GM12864 (cell line): ENCODE measurements around the gene GALNT9.

Experiments used
- DNase-seq: peaks from one replicate; pipeline ENCODE4 v3.0.0-alpha.2; 2011; ENCODE audit warnings: low read depth
- H3K4me3 ChIP-seq: 2 replicates; pipeline ENCODE4 v1.5.1; 2011; ENCODE audit warnings: mild to moderate bottlenecking, low read depth, low read length, control low read depth
- TF ChIP-seq, protein P1 (sequence below): IDR thresholded peaks from 2 replicates; pipeline ENCODE4 v1.5.1; 2011; ENCODE audit warnings: low read depth, mild to moderate bottlenecking, moderate library complexity, low read length, control low read depth, inconsistent platforms; ENCODE audit errors: missing control alignments

The GALNT9 gene

DNA sequence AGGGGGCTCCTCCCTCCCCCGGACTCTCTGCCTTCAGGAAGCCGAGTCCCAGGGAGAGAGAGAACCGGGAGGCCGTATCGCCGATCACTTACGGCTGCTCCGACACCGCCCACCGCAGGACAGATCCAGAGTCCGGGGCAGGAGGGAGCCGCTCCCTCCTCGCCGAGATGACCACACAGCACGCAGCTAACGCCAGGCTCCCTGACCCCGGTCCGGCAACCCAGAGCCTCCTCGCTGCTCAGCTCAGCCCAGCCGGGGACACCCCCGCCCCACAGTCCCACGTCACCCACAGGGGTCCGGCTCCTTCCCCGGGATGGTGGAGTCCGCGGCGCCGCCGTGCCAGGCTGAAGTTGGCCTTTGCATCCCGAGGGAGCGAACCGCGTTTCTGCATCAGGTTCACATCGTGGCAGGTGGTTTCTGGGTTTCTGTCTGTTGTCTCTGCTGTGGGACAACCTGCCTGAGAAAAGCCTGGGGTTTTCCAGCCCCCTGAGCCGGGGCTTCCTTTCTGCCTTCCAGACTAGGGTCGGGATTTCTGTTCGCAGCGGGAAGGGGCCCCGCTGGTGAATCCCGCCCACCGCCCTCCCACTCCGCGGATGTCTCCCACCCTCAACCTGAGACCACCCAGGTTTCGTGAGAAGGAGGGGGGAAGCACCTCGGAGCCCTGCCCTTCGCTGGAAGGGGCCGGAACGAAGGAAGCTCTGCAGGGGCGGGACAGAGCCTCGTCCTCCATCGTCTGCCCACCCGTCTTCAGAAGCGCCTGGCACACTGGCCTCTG, 123.9 kb downstream of the GALNT9 start:
- DNase-seq = no peak
- TF ChIP-seq, protein P1, sequence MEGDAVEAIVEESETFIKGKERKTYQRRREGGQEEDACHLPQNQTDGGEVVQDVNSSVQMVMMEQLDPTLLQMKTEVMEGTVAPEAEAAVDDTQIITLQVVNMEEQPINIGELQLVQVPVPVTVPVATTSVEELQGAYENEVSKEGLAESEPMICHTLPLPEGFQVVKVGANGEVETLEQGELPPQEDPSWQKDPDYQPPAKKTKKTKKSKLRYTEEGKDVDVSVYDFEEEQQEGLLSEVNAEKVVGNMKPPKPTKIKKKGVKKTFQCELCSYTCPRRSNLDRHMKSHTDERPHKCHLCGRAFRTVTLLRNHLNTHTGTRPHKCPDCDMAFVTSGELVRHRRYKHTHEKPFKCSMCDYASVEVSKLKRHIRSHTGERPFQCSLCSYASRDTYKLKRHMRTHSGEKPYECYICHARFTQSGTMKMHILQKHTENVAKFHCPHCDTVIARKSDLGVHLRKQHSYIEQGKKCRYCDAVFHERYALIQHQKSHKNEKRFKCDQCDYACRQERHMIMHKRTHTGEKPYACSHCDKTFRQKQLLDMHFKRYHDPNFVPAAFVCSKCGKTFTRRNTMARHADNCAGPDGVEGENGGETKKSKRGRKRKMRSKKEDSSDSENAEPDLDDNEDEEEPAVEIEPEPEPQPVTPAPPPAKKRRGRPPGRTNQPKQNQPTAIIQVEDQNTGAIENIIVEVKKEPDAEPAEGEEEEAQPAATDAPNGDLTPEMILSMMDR = no peak
- H3K4me3 ChIP-seq = no peak overlapping the region

GRCh38 chr12:132204793-132205270, 124.6 kb downstream of the GALNT9 start:
- no peak for DNase-seq
- TF ChIP-seq, protein P1 = no peak
- H3K4me3 ChIP-seq = no peak overlapping the region

GRCh38 chr12:132204063-132204792, 125.2 kb downstream of the GALNT9 start:
- no peak for DNase-seq
- TF ChIP-seq, protein P1 = no peak
- no peak overlapping the region for H3K4me3 ChIP-seq

DNA sequence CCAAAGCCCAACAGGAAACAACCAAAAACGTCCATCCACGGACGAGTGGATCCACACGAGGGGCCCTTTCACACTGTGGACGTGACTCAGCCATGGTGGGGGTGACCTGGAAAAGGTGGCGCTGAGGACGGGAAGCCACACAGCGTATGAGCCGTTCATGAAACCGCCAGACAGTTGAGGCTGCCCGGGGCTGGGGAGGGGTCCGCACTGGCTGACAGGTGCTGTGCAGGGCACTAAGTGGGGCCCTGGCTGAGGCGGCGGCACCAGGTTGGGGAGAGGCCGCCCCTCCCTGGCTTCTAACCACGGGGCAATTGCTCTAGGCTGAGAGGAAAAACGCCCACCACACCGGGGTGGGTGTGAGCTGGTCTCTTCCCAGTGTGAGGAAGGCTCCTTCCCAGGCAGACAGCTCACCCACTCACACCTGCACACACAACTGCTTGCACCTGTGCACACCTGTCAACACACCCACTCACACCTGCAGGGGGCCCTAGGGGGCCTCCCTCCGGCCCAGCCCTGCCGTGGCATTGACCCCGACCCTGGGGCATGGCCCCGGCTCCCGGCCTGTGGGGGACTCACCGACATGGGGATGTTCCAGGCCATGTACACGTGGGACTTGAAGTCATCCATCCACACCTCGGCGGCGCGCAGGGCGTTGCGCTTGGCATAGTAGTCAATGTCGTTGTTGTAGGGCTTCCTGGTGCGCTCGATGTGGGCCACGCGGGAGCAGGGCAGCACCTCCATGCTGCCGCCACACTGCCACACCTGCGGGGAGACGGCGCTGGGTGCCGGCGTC, 126.3 kb downstream of the GALNT9 start:
- no peak overlapping the region for H3K4me3 ChIP-seq
- no peak for DNase-seq

DNA sequence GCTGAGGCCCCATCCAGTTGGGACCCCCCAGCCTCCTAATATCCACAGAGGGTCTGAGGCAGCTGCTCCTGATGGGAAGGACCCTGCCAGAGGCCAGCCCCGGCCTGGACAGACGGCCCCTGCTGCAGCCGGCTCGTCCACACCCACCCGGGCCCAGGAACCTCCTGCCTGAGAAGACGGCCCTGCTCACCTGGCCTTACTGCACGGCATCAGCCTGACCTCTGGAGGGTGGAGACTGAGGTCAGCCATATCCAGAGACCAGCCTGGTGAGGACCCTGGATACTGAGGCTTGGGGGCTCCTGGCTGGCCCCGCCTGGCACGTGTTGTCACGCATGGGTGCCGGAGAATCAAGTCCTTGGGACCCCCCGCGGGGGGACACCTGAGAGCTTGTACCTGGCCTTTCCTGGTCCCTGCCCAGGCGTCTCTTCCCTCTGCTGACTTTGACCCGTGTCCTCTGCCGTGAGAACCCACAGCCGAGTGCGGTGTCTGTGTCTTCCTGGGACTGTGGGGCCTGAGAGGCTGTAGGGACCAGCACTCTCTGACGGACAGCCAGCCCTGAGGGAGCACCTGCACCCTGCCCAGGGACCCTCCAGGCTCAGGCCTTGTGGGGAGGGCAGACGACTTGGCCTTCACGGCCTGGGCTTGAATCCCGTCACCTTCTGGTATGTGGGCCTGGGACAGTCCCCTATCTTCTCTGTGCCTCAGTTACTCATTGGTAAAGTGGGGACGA, 127.8 kb downstream of the GALNT9 start:
- TF ChIP-seq, protein P1 = no peak
- no peak for DNase-seq
- H3K4me3 ChIP-seq = no peak overlapping the region

More for the DNA sequence above, 126.3 kb downstream of the GALNT9 start:
- TF ChIP-seq, protein P1 = no peak

DNA sequence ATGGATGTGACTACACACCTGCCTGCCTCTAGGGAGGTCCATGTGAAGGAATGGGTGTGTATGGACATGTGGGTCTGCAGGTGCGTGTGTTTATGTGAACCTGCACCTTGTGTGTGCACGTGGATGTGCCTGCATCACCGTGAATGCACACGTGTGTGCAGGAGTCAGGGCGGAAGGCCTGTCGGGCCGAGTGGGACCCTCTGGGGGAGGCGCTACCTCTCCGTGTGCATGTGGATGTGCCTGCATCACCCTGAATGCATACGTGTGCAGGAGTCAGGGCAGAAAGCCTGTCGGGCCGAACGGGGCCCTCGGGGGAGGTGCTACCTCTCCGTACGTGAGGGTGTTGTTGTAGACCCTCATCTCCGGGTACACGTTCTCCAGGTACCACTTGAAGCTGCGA, 128.6 kb downstream of the GALNT9 start:
- TF ChIP-seq, protein P1 = no peak
- no peak for DNase-seq
- H3K4me3 ChIP-seq = no peak overlapping the region
